Retinal pigment epithelial cell (primary cell): Measurements from ENCODE around the gene HNF1B.

Source experiments
- DNase-seq: peaks from one replicate; pipeline ENCODE4 v3.0.0-alpha.2; 2010; ENCODE audit warnings: low read depth
- H3K4me3 ChIP-seq: 2 replicates; pipeline ENCODE4 v1.5.1; 2011; ENCODE audit warnings: mild to moderate bottlenecking, low read length, control low read depth, moderate library complexity
- CTCF ChIP-seq: conservative IDR thresholded peaks from 2 replicates; pipeline ENCODE4 v1.5.1; 2011; ENCODE audit warnings: low read depth, low read length, control low read depth, inconsistent platforms

The HNF1B gene

DNA sequence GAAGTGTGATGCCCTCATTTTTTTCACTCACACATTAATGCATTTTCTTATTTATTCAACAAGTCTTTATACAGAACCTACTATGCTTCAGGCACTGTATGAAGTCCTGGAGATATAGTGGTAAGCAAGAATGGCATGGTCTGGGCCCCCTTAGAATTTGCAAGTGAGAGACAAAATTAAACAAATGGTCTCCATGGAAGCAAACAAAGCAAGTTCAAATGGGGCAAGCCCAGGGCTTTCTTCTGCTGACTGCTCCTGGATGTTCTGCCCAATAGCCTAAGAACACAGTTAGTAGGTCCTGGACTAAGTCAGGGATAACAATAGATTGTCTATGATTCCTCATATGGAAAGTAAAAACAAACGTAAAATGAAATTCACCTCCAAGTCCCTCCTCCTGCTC lies 70.3 kb downstream of the HNF1B start:
- no peak for TF ChIP-seq CTCF
- no peak overlapping the region for H3K4me3 ChIP-seq
- no peak for DNase-seq

GRCh38 chr17:37673386-37673785 lies 71.5 kb downstream of the HNF1B start:
- H3K4me3 ChIP-seq: no peak overlapping the region
- TF ChIP-seq CTCF: no peak
- DNase-seq: no peak

DNA sequence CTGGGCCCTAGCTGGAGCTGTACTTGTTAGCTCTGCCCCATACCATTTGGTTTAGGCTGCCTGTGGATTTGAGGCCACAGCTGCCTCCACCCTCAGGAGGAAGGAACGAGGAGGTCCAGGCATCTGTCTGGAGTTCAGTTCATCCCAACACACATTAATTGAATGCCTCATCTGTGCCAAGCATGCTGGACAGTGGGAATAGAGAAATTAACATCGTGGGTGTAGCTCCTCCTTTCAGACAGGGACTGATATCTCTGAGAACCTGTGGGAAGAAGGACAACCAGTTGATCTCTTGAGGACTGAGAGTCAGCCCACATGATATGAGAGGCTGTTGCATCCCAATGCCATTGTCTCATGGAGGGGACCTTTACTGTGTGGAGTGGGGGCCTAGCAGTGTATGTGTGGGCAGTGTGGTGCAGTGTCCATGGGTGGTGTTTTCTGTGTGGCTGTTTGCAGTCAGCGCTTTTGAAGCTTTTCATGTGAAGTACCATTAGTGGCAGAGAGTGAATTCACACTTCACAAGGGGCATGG lies 72.2 kb downstream of the HNF1B start:
- no peak for TF ChIP-seq CTCF
- no peak for DNase-seq
- H3K4me3 ChIP-seq: no peak overlapping the region

DNA sequence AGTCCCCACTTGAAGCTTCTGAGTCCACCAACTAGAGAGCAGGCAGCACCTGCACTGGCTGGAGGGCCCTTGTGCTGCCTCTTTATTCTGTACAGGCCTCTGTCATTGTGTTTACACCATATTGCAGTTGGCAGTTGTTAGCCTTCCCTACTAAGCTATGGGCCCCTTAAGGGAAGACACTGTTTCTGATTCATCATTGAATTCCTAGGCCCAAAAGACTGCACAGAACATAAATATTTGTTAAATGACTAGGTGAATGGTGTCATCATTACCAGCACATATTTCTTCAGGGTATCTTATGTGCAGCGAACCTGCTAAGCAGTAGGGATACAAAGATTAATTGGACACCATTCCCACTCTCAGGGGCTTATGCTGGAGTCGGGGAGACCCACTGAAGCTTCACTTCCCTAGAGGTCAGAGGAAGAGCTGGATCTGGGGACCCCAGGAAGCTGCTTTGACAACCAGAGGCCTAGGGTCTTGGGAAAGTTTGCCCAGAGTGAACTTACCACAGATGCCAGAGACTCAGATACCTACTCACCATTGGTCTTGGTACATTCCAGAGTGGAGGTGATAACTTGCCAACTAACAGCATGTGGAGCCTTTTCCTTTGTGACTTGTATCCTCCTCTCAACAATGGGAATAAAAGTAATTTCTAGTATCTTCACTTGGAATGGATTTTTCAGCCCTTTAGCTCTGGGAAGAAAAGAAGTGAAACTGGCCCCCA lies 72.9 kb downstream of the HNF1B start:
- no peak for TF ChIP-seq CTCF
- H3K4me3 ChIP-seq: no peak overlapping the region
- DNase-seq: no peak

DNA sequence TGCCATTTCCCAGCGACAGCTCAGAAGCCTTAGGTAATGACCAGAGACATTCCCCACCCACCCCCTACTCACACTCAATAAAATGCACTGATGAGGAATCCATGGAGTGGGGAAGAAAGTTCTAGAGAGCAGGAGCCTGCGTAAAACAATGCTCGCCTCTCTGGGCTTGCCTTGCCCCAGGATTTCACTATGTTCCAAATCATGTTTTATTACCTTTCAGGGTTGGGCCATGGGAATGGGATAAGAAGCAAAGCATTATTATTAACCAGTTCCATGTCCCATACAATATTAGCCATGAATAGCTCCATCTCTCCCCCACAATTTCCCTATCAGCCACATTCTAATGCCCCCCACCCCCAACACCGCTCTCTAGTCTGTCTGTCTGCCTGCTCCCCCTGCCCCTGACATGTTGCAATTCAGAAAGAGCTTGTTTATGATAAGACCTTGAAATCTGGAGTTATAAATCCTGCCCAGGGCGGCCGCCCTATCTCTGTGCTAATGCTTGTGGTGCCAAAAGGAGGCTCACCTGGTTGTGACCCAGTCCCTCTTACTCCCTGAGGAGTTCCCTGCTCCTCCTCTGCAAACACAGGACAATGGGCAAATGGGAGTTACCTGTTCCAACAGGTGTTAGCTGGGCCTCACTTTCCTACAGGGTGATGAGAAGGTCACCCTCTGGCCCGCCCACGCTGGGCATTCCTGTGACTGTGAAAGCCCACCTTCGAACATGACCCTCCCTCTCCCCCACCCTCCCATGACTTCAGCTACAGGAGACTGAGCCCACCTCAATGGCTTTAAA lies 73.6 kb downstream of the HNF1B start:
- DNase-seq: no peak
- TF ChIP-seq CTCF: no peak
- H3K4me3 ChIP-seq: no peak overlapping the region

- TF ChIP-seq CTCF: no peak
- no peak overlapping the region for H3K4me3 ChIP-seq
- DNase-seq: no peak
Observed at GRCh38 chr17:37667039-37667438, 77.8 kb downstream of the HNF1B start.
